ENCODE measurements around the gene CNIH3.

- TF ChIP-seq CTCF (IDR thresholded peaks at IDR 0.05) (no peak), EP300 (IDR thresholded peaks at IDR 0.05) (no peak)
Measured at GRCh38 chr1:224785040-224785328, 168.9 kb downstream of the CNIH3 start.

Measured in ovary (tissue), 3 donors.